H9 (cell line): ENCODE results near the gene ACAP3. TPM values are rescaled to one million over a fixed set of nuclear protein-coding genes. Genes with fewer than 3 reads are reported as not detected.

Source experiments
- DNase-seq: peaks from one replicate; pipeline ENCODE4 v3.0.0-alpha.2; 2017
- H2AFZ ChIP-seq: one replicate; pipeline ENCODE4 v1.6.1; 2013; ENCODE audit warnings: mild to moderate bottlenecking, low read length, control low read depth, moderate library complexity
- H2AK5ac ChIP-seq: 2 replicates; pipeline ENCODE4 v1.6.1; 2013; ENCODE audit warnings: low read length, control low read depth, mixed read lengths; ENCODE audit not compliant: insufficient read length
- H2BK120ac ChIP-seq: one replicate; pipeline ENCODE4 v1.6.1; 2013; ENCODE audit warnings: low read depth, mild to moderate bottlenecking, low read length, control low read depth, inconsistent platforms; ENCODE audit not compliant: poor library complexity, severe bottlenecking
- H2BK12ac ChIP-seq: 2 replicates; pipeline ENCODE4 v1.6.1; 2013; ENCODE audit warnings: low read length, control low read depth, mixed read lengths, low read depth; ENCODE audit not compliant: insufficient read length
- H2BK15ac ChIP-seq: 2 replicates; pipeline ENCODE4 v1.6.1; 2013; ENCODE audit warnings: low read depth, low read length, control low read depth
- H2BK20ac ChIP-seq: one replicate; pipeline ENCODE4 v1.6.1; 2013; ENCODE audit warnings: low read depth, mild to moderate bottlenecking, low read length, control low read depth, inconsistent platforms; ENCODE audit not compliant: poor library complexity, severe bottlenecking
- H2BK5ac ChIP-seq: 2 replicates; pipeline ENCODE4 v1.6.1; 2013; ENCODE audit warnings: low read length, control low read depth, mixed read lengths; ENCODE audit not compliant: insufficient read length
- H3K14ac ChIP-seq: 2 replicates; pipeline ENCODE4 v1.6.1; 2013; ENCODE audit warnings: low read length, control low read depth; ENCODE audit not compliant: insufficient read depth
- H3K18ac ChIP-seq: 2 replicates; pipeline ENCODE4 v1.6.1; 2013; ENCODE audit warnings: low read depth, mild to moderate bottlenecking, mixed read lengths, low read length, control low read depth; ENCODE audit not compliant: insufficient read length
- H3K23ac ChIP-seq: 2 replicates; pipeline ENCODE4 v1.6.1; 2013; ENCODE audit warnings: low read length, control low read depth, mixed read lengths, low read depth; ENCODE audit not compliant: insufficient read length
- H3K23me2 ChIP-seq: 2 replicates; pipeline ENCODE4 v1.6.1; 2013; ENCODE audit warnings: low read depth, mild to moderate bottlenecking, mixed read lengths, low read length, control low read depth; ENCODE audit not compliant: insufficient read length, poor library complexity, severe bottlenecking
- H3K27ac ChIP-seq: 2 replicates; pipeline ENCODE4 v1.5.1; 2013; ENCODE audit warnings: low read length, control low read depth, mixed read lengths, low read depth; ENCODE audit not compliant: insufficient read length
- H3K27me3 ChIP-seq: 2 replicates; pipeline ENCODE4 v1.6.1; 2013; ENCODE audit warnings: low read length, control low read depth, inconsistent platforms; ENCODE audit not compliant: insufficient read depth
- H3K4ac ChIP-seq: 2 replicates; pipeline ENCODE4 v1.6.1; 2013; ENCODE audit warnings: low read depth, mild to moderate bottlenecking, control low read depth, inconsistent platforms, low read length, moderate library complexity
- H3K4me1 ChIP-seq: 2 replicates; pipeline ENCODE4 v1.6.1; 2013; ENCODE audit warnings: low read length, control low read depth, inconsistent platforms; ENCODE audit not compliant: insufficient read depth
- H3K4me2 ChIP-seq: 2 replicates; pipeline ENCODE4 v1.6.1; 2013; ENCODE audit warnings: low read length, control low read depth, mixed read lengths; ENCODE audit not compliant: insufficient read length, insufficient read depth
- H3K56ac ChIP-seq: 2 replicates; pipeline ENCODE4 v1.6.1; 2013; ENCODE audit warnings: low read depth, mild to moderate bottlenecking, mixed read lengths, low read length, control low read depth; ENCODE audit not compliant: insufficient read length
- H3K79me1 ChIP-seq: 2 replicates; pipeline ENCODE4 v1.6.1; 2013; ENCODE audit warnings: low read depth, mild to moderate bottlenecking, moderate library complexity, low read length, control low read depth, inconsistent platforms; ENCODE audit not compliant: insufficient read depth, poor library complexity, severe bottlenecking
- H3K79me2 ChIP-seq: 2 replicates; pipeline ENCODE4 v1.6.1; 2013; ENCODE audit warnings: low read length, control low read depth, inconsistent platforms; ENCODE audit not compliant: insufficient read depth
- H3K9ac ChIP-seq: 2 replicates; pipeline ENCODE4 v1.6.1; 2013; ENCODE audit warnings: low read length, control low read depth, mixed read lengths; ENCODE audit not compliant: insufficient read length; ENCODE audit errors: extremely low read depth
- H3K9me3 ChIP-seq: one replicate; pipeline ENCODE4 v1.6.1; 2013; ENCODE audit warnings: low read depth, low read length, inconsistent platforms; ENCODE audit not compliant: control insufficient read depth
- H3T11ph ChIP-seq: one replicate; pipeline ENCODE4 v1.6.1; 2013; ENCODE audit warnings: mild to moderate bottlenecking, low read length, control low read depth, inconsistent platforms
- H4K20me1 ChIP-seq: one replicate; pipeline ENCODE4 v1.6.1; 2013; ENCODE audit not compliant: control insufficient read depth, insufficient read length, insufficient read depth
- H4K5ac ChIP-seq: 2 replicates; pipeline ENCODE4 v1.6.1; 2013; ENCODE audit warnings: low read depth, mild to moderate bottlenecking, mixed read lengths, low read length, control low read depth; ENCODE audit not compliant: insufficient read length
- H4K8ac ChIP-seq: replicated peaks from 2 replicates; pipeline ENCODE4 v1.6.1; 2013; ENCODE audit warnings: low read length, control low read depth, mixed read lengths, low read depth; ENCODE audit not compliant: insufficient read length
- H4K91ac ChIP-seq: 2 replicates; pipeline ENCODE4 v1.6.1; 2013; ENCODE audit warnings: low read depth, mild to moderate bottlenecking, moderate library complexity, mixed read lengths, low read length, control low read depth; ENCODE audit not compliant: insufficient read length
- H3K27ac Mint-ChIP-seq, 3 experiments: 2 replicates in 2 of 3; 3 replicates in 1 of 3; pipeline ENCODE4 v1.8.0; 2020 to 2021; ENCODE audit warnings: mixed read lengths in 3 of 3, mild to moderate bottlenecking in 1 of 3, moderate library complexity in 1 of 3
- H3K27me3 Mint-ChIP-seq: 2 replicates; pipeline ENCODE4 v1.8.0; 2021; ENCODE audit warnings: low read depth, mild to moderate bottlenecking, moderate library complexity, mixed read lengths
- H3K36me3 Mint-ChIP-seq, 3 experiments: 2 replicates in 2 of 3; 3 replicates in 1 of 3; pipeline ENCODE4 v1.8.0; 2020 to 2021; ENCODE audit warnings: low read depth in 3 of 3, mixed read lengths in 3 of 3; ENCODE audit not compliant: insufficient read depth in 1 of 3
- H3K4me1 Mint-ChIP-seq, 2 experiments: 2 replicates each; pipeline ENCODE4 v1.8.0; 2020; ENCODE audit warnings: mixed read lengths in 2 of 2
- H3K4me3 Mint-ChIP-seq, 2 experiments: 2 replicates in 1 of 2; 3 replicates in 1 of 2; pipeline ENCODE4 v1.8.0; 2020 to 2021; ENCODE audit warnings: mild to moderate bottlenecking in 2 of 2, mixed read lengths in 2 of 2, moderate library complexity in 1 of 2
- H3K9me3 Mint-ChIP-seq, 2 experiments: 2 replicates in 1 of 2; 3 replicates in 1 of 2; pipeline ENCODE4 v1.8.0; 2020; ENCODE audit warnings: mild to moderate bottlenecking in 2 of 2, mixed read lengths in 2 of 2, moderate library complexity in 1 of 2
- CTCF ChIP-seq: fragments of 200-600 bp; sonication (generic); conservative IDR thresholded peaks from 3 replicates; pipeline ENCODE4 v1.8.0; 2021; ENCODE audit warnings: antibody characterized with exemption, mild to moderate bottlenecking
- WGBS: extraction: QIAGEN DNeasy Blood & Tissue Kit; methylation state at CpG from one replicate; pipeline ENCODE4 v1.1.7; 2013; ENCODE audit warnings: missing lambda C conversion rate, low lambda C conversion rate, mixed read lengths; ENCODE audit not compliant: insufficient read length; ENCODE audit errors: extremely low coverage; 5-methylcytosine and 5-hydroxymethylcytosine counted together
- total RNA-seq: library from RNA; stranded (reverse); gene quantifications from 2 replicates; pipeline ENCODE4 v1.2.1, GENCODE V29; 2021

The ACAP3 gene
- total RNA-seq, 1 experiment from 2014 or later = 41.4 TPM

GRCh38 chr1:1324524-1325287 lies 17.0 kb upstream of the ACAP3 start, which contains the start of the genes CPTP and INTS11:
TSS of gene CPTP (plus strand) at chr1:1324802. CDS start at chr1:1326911, 2,109 bp downstream.
TSS of gene INTS11 (minus strand) at chr1:1324660. CDS start at chr1:1324608, 52 bp downstream.
- H4K91ac ChIP-seq = no peak within 1 kb of the TSS
- Mint-ChIP-seq H3K27me3 (peaks cover 1% of the 10 kb centered on the region; the same call in 1 of the 2 replicates), H3K36me3 (peaks cover 4 to 16% (median 12%) of the 10 kb centered on the region in 3 experiments), H3K4me1 (peaks cover 2 to 13% of the 10 kb centered on the region in 2 experiments), H3K27ac (peak within 1 kb of the TSS; percentile 11 to 90 (median 89); a peak in 4 of 7 replicates), H3K4me3 (peak within 1 kb of the TSS; percentile 82 to 88), H3K9me3 (no peaks in the 10 kb centered on the region)
- H3K9ac ChIP-seq = peak within 1 kb of the TSS; percentile 63
- DNase-seq = peak; percentile 95
- peaks cover 8% of the 10 kb centered on the region for H3K79me1 ChIP-seq
- no peak within 1 kb of the TSS for H4K5ac ChIP-seq
- no peak within 1 kb of the TSS for H3K56ac ChIP-seq
- H3K4me2 ChIP-seq = peak within 1 kb of the TSS; percentile 68
- H3K27ac ChIP-seq = no peak within 1 kb of the TSS
- no peak within 1 kb of the TSS for H2BK120ac ChIP-seq
- no peak within 1 kb of the TSS for H3K18ac ChIP-seq
- no CpG with 5 or more reads among the region's 84 CpGs for WGBS
- peaks cover 5% of the 10 kb centered on the region for H4K20me1 ChIP-seq
- no peaks in the 10 kb centered on the region for H3K4me1 ChIP-seq
- H3K23ac ChIP-seq = no peak within 1 kb of the TSS
- H2AK5ac ChIP-seq = no peak within 1 kb of the TSS
- no peak for TF ChIP-seq CTCF
- H2BK5ac ChIP-seq = no peak within 1 kb of the TSS
- H3T11ph ChIP-seq = no peak within 1 kb of the TSS
- H3K79me2 ChIP-seq = peaks cover 17% of the 10 kb centered on the region; the same call in 1 of the 2 replicates
- no peak within 1 kb of the TSS for H3K4ac ChIP-seq
- no peak within 1 kb of the TSS for H2BK12ac ChIP-seq
- H2BK20ac ChIP-seq = no peak within 1 kb of the TSS
- H3K14ac ChIP-seq = peak within 1 kb of the TSS; percentile 78
- H4K8ac ChIP-seq = no peak within 1 kb of the TSS
- peaks cover 8% of the 10 kb centered on the region for H3K23me2 ChIP-seq
- H2AFZ ChIP-seq = no peak within 1 kb of the TSS
- no peaks in the 10 kb centered on the region for H3K9me3 ChIP-seq
- no peak within 1 kb of the TSS for H2BK15ac ChIP-seq
- H3K27me3 ChIP-seq = no peaks in the 10 kb centered on the region
